HG03432 (cell line): ENCODE results near the gene ANKDD1B.
"Not testable (repeated sequence)": the region's sequence is repeated elsewhere in the genome, so short reads cannot be mapped to it uniquely, and the experiment has no call there.

ENCODE experiments used
- ATAC-seq: cut with Tn5 transposase; IDR thresholded peaks from one replicate; pipeline ENCODE4 v1.9.1; 2021; ENCODE audit warnings: mild to moderate bottlenecking, moderate library complexity; ENCODE audit not compliant: unreplicated experiment

Gene ANKDD1B

DNA sequence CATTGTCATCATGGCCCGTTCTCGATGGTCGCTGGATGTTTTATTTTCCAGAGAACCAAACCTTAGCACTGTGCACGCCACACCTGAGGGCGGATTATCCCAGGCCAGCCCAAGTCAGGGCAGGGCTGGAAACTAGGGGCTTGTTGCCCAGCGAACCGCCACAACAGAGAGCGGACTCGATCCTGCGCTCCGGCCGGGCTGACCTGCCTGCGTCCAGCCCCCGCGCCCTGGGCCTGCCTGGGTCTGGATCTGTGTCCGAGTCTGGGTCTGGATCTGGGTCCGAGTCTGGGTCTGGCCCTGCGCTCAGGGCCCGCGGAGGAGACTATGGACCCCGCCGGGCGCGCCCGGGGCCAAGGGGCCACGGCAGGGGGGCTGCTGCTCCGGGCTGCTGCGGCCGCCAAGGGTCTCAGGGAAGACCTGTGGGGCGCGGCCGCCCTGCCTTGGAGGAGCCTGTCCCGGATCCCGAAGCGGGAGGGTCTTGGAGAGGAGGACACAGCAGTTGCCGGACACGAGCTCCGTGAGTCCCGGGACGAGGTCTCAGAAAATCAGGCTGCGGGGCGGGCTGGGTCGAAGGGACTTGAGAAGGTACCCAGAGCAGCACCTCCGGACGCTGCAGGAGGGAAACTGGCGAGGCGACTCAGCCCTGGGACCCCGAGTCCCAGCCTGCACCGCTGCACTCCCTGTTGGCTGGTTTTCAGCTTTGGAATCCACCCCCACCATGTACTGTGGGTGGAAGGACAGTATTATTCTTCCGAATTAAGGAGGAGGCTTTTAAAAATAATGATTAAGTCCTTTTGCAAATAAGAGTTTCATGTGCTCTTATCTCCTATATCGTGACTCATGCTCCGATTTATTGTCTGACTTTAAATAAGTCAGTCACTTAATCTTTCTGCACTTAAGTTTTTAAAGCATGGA, at the start of gene ANKDD1B:
Gene ANKDD1B, plus strand, starts transcription at position 143 of the 915 bp plus-strand sequence. Its CDS starts 182 bp downstream, at position 325.
- ATAC-seq, result no peak

DNA sequence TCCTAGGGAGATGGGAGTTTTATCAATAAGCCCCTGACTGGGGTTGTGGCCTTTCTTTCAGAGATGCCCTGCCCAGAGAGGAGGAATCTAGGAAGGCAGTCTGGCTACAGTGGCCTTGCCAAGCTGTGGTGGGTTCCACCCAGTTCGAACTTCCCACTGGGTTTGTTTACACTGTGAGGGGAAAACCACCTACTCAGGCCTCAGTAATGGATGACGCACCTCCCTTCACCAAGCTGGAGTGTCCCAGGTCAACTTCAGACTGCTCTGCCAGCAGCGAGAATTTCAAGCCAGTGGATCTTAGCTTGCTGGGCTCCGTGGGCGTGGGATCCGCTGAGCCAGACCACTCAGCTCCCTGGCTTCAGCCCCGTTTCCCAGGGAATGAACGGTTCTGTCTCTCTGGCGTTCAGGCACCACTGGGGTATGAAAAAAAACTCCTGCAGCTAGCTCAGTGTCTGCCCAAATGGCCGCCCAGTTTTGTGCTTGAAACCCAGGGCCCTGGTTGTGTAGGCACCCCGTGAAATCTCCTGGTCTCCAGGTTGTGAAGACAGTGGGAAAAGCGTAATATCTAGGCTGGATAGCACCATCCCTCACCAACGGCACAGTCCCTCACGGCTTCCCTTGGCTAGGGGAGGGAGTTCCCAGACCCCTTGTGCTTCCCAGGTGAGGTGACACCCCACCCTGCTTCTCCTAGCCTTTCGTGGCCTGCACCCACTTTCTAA, 45.1 kb upstream of the ANKDD1B start:
- ATAC-seq, result peak; percentile 3

- ATAC-seq, result peak; percentile 90
Observed at GRCh38 chr5:75566710-75567309, 44.4 kb upstream of the ANKDD1B start.

- ATAC-seq, result peak; percentile 51
Observed at GRCh38 chr5:75567710-75568109, 43.5 kb upstream of the ANKDD1B start.

GRCh38 chr5:75568202-75568601, 43.1 kb upstream of the ANKDD1B start:
- ATAC-seq, result no peak

DNA sequence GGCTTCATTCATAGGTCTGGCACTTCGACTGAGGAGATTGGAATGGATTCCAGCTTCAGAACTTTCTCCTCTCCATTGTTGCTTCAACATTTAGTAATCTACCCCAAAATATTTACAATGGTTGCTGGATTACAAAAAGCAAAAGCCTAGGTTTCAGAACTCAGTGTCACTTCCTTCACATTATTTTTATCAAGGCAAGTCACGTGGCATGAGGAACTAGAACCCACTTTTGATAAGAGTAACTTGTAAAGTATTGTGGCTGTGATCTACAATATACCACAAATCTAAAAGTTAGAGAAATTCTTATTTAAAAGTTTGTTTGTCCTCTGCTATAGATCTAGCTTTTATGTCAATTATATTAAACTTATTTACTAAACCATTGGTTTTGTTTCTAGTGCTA, 39.7 kb upstream of the ANKDD1B start:
- ATAC-seq, result no peak

DNA sequence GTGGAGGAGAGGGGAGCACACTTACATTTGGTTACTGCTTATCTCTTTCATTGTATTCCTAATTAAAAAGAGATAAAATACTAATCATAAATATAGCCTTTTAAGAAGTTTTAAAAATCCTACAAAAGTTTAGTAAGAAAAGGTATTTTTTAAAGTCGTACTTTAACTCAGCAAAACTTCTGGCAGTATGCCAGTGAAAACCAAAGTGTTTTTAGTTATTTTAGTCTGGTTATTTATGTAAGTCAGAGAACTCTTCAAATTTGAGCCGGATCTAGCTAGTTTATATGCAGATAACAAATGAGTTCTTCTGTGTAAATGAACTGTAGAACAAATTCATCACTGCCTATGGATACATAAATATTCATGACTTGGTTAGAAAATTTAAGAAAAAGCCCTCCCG, 36.5 kb upstream of the ANKDD1B start:
- ATAC-seq, result peak; percentile 17

GRCh38 chr5:75578280-75578679, 33.0 kb upstream of the ANKDD1B start:
- not testable (repeated sequence) for ATAC-seq

GRCh38 chr5:75584641-75585040, 26.6 kb upstream of the ANKDD1B start:
- no peak for ATAC-seq

DNA sequence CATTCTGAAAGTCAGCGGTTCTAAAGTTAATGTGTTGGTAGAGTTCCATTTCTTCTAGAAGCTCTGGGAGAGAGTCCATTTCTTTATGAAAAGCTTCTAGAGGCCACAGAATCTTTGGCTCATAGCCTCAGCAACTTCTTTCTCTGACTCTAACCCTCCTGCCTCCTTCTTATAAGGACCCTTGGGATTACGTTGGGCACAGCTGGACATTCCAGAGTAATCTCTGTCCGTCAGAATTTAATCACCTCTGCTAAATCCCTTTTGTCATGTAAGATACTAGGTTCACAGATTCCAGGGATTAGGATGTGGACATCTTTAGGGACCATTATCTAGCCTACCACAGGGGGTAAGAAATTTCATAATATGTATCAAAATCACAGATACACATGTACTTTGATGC, 22.6 kb upstream of the ANKDD1B start:
- ATAC-seq, result no peak

DNA sequence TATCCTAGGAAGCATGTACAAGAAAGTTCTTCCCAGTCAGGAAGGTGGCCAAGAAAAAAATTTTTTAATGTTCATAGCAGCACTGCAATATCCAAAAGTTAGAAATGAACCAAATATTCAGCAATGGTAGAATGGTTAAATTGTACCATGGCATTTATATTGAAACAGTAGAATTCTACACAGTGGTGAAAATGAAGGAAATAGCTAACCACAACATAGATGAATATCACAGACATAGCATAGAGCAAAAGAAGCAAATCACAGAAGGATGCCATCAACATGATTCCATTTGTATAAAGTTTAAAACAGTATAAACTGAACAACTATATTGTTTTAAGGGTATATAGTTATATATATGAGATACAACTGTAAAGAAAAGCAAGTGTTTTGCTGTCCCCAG, 10.7 kb upstream of the ANKDD1B start:
- ATAC-seq, result no peak

GRCh38 chr5:75601567-75601966, 9.7 kb upstream of the ANKDD1B start:
- no peak for ATAC-seq

- ATAC-seq, result no peak
Observed at GRCh38 chr5:75601996-75602395, 9.3 kb upstream of the ANKDD1B start.

GRCh38 chr5:75603371-75603770, 7.9 kb upstream of the ANKDD1B start:
- no peak for ATAC-seq

- no peak for ATAC-seq
Observed at GRCh38 chr5:75603821-75604220, 7.4 kb upstream of the ANKDD1B start.

DNA sequence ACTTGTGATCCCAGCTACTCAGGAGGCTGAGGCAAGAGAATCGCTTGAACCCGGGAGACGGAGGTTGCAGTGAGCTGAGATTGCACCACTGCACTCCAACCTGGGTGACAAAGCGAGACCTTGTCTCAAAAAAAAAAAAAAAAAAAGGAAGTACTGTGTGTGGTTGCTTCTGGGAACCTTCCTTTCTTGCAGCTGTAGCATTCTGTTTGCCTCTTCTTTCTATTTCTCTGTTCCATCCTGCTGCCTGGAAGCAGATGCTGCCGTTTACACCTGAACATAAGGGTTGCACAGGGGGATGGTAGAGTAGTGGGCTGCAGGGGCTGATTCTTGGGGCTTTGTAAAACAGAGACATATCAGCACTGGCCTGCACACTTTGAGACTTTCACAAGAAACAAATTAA, 3.9 kb upstream of the ANKDD1B start:
- not testable (repeated sequence) for ATAC-seq

GRCh38 chr5:75608870-75609269, 2.4 kb upstream of the ANKDD1B start:
- no peak for ATAC-seq

- no peak for ATAC-seq
Observed at GRCh38 chr5:75610201-75610600, 1.1 kb upstream of the ANKDD1B start.

DNA sequence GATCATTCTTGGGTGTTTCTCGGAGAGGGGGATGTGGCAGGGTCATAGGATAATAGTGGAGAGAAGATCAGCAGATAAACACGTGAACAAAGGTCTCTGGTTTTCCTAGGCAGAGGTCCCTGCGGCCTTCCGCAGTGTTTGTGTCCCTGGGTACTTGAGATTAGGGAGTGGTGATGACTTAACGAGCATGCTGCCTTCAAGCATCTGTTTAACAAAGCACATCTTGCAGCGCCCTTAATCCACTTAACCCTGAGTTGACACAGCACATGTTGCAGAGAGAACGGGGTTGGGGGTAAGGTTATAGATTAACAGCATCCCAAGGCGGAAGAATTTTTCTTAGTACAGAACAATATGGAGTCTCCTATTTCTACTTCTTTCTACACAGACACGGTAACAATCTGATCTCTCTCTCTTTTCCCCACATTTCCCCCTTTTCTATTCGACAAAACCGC, 368 bp upstream of the ANKDD1B start:
- ATAC-seq, result not testable (repeated sequence)

DNA sequence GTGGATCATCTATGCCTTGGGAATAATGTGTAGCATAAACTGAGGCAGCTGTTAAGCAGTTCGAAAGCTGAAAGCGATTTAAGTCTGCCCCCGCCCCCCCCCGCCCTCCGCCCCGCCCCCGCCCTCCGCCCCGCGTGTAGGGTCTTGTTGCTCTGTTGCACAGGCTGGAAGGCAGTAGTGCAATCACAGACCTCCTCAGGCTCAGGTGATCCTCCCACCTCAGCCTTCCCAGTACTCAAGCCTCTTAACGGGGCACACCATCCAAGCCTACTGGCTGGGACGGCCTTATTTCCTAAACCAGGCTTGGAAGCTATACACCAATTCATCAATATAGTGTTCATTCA, 945 bp downstream of the ANKDD1B start:
- ATAC-seq, result no peak

DNA sequence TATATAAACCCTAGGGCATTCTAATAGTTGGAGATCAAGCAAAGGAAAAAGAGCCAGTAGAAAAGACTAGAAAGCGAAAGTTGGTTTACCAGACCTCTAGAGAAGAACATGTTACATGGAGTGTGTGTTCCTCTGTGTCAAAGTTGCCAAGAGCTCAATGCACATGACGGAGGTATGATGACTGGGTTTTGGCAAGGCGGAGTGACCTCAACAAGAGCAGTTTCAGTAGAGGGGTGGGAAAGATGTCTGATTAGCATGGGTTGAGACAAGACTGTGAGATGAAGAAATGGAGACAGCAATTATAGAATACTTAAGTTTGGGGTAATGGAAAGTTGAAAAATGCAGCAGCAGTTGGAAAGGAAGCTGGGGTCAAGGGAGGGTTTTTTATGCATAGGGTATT, 1.6 kb downstream of the ANKDD1B start:
- ATAC-seq, result no peak

DNA sequence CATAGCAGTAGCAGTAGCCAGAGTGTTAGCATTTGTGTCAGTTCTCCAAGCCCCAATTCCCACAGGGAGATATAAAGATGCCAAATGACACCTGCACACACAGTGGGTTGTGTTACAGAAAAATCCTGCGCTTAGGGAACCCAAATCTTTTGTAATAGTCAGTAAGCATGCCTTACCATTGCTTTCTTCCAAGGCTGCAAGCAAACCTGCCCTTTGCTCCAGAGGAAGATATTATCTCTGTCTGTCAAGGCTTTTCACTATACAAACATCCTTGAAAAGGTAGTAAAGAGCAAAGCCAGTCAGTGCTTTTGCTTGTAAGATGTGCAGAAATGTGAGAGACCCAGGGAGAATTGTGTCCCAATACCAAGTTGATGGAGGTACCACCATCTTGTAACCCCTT, 2.9 kb downstream of the ANKDD1B start:
- no peak for ATAC-seq
